Regular cardiac myocyte (primary cell): Measurements from ENCODE around the gene CFDP1. TPM values are rescaled to one million over a fixed set of nuclear protein-coding genes. Genes with fewer than 3 reads are reported as not detected.

Experiments
- total RNA-seq: library from RNA; depleted of rRNA; stranded (reverse); fragments of >200 nt; gene quantifications from 2 replicates; pipeline ENCODE4 v1.2.3, GENCODE V29; 2014

Gene CFDP1
- total RNA-seq: 52.5 and 54.4 TPM in 2 replicates

DNA sequence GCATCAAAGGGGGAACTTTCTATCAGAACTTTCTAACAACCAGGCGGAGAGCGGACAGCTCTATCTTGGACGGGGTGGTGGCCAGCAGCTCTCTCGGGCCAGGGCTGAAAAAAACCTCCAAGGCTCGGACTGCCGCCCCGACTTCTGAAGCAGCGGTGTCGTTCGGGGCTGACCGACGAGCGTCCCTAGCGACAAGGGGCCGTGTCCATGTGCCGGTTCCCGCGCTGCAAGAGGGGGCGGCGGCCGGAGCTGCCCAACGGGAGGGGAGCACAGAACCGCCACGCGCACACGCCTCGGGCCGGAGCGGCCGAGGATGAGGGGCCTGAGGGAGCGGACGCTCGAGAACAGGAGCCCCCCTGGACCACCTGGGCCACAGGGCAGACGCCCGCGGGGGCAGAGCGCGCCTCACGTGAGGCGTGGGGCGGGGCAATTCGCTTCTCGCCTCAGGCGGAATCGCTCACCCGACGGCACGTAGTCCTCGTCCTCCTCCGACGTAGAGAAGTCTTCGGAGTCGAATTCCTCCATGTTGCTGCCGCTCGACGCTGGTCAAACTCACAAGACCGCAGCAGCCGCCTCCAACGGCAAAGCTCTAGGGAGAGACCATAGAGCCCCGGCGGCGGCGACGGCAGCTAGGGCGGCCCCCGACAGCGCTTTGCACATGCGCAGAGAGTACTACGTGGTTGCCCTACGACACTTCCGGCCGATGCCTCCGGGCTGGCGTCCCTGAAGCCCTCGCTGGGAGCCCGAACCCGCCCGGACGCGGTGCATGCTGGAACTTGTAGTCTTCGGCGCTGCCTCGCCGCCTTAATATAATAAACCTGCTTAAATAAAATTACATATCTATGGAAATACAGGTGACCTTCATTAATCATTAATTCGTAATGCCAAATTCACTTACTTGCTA is at the start of gene CFDP1:
Gene CFDP1, minus strand, starts transcription at position 676 of the 904 bp plus-strand sequence. Its CDS starts 151 bp downstream, at position 525.

DNA sequence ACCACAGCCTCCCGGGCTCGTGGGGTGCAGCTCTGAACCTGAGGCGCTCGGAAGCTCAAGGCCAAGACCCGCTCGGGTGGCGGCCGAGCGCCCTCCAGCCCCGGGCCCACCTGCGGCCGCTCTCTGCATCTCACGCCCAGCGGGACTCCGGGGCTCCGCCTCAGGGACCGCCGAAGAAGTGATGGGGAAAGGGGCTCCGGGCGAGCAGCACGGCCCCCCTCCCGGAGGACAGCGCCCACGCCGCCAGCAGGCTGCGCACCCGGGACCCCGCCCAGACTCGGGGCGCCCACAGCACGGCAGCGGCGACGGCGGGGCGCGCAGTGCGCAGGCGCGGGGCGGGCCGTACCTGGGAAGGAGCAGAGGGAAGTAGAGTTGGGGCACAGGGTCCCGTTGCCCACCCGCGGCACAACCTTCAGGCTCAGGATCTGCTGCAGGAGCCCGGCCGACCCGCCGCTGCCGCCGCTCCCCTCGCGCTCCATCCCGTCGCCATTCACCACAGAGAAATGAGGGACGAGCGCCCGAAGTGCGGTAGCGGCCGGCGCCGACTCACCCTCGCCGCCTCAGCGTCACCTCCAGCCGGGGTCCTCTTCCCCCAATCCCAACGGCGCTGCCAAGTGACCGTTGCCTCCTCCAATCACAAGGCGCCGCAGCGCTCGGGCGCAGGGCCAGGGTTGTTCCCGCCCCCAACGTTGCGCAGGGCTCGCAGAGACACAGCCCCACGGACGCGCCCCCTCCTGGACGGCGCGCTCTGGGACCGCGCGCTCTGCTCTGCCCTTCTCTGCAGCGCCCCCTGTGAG is 31.0 kb upstream of the CFDP1 start, which contains the start of gene TMEM170A:
Gene TMEM170A, minus strand, starts transcription at position 568 of the 797 bp plus-strand sequence. Its CDS starts 89 bp downstream, at position 479.

DNA sequence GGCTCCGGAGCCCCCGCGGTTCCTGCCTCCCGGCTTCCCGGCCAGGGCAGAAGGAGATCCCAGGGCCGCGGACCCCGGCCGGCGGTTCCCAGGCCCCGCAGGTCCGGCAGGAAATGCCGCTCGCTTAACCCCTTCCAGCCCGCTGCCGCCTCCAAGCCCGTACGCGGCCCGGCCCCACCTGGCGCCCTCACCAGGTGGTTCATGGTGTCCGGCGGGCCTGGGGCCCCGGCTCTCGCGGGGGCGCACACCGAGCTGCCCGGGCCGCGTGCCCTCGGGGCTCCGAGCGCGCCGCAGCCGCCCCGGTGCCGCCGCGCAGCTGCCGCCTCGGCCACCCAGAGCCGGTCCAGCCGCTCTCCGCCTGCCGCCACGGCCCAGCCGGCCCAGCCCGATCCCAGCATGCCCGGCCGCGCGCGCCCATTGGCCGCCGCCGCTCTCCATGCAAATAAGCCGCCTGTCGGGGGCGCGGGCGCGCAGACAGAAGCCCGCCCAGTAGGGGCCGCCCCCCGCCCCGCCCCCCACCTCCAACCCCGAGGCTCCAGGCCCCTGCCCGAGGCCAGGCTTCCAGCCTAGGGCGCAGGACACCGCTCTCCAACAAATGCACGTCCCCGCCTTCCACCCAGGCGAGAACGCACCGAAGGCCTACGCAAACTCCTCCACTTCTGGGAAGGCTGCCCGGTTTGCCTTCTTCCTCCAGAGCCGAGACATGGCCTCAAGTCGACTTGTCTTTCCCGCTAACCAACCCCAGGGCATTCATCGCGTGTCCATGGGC is 181.8 kb downstream of the CFDP1 start, which contains the start of gene BCAR1:
Gene BCAR1, minus strand, starts transcription at position 345 of the 769 bp plus-strand sequence. Its CDS starts 142 bp downstream, at position 203.

Other genes with a start within 250 kb of the CFDP1 start
- not detected in 2 replicates for gene CTRB2, start 226.3 kb downstream of the CFDP1 start, total RNA-seq
- gene CTRB1, start 214.5 kb downstream of the CFDP1 start, total RNA-seq: not detected in 2 replicates
- 48.5 and 51.0 TPM in 2 replicates for gene BCAR1, start 181.9 kb downstream of the CFDP1 start, total RNA-seq
- gene TMEM170A, start 31.2 kb upstream of the CFDP1 start, total RNA-seq: 18.4 and 22.0 TPM in 2 replicates
- gene CHST6, start 61.9 kb upstream of the CFDP1 start, total RNA-seq: 0.77 and 1.7 TPM in 2 replicates
- gene CHST5, start 102.6 kb upstream of the CFDP1 start, total RNA-seq: not detected in 2 replicates
- gene TMEM231, start 122.7 kb upstream of the CFDP1 start, total RNA-seq: 11.7 and 12.1 TPM in 2 replicates
- gene GABARAPL2, start 132.9 kb upstream of the CFDP1 start, total RNA-seq: 35.9 and 42.8 TPM in 2 replicates
- 44.8 and 55.2 TPM in 2 replicates for gene ADAT1, start 189.8 kb upstream of the CFDP1 start, total RNA-seq
- gene KARS1, start 214.2 kb upstream of the CFDP1 start, total RNA-seq: 134 and 196 TPM in 2 replicates
- gene TERF2IP, start 214.3 kb upstream of the CFDP1 start, total RNA-seq: 51.6 and 61.2 TPM in 2 replicates
- not detected in 2 replicates for gene CPHXL2, start 243.5 kb upstream of the CFDP1 start, total RNA-seq